ENCODE data around the gene ARPC1A.
"Not testable (repeated sequence)": the region's sequence is repeated elsewhere in the genome, so short reads cannot be mapped to it uniquely, and the experiment has no call there.

Gene ARPC1A

GRCh38 chr7:99322659-99323058 is 3.0 kb upstream of the ARPC1A start:
- not testable (repeated sequence) for DNase-seq (ENCODE audit: low read depth)

GRCh38 chr7:99324559-99324958 is 1.1 kb upstream of the ARPC1A start:
- no peak for DNase-seq (ENCODE audit: low read depth)

- no peak for DNase-seq (ENCODE audit: low read depth)
These were observed 651 bp upstream of the ARPC1A start for GRCh38 chr7:99325001-99325493.

GRCh38 chr7:99326408-99326782 is 697 bp downstream of the ARPC1A start:
- no peak for DNase-seq (ENCODE audit: low read depth)

- DNase-seq (ENCODE audit: low read depth), result not testable (repeated sequence)
These were observed 4.7 kb downstream of the ARPC1A start for GRCh38 chr7:99330314-99330961.

GRCh38 chr7:99331002-99331401 is 5.3 kb downstream of the ARPC1A start:
- no peak for DNase-seq (ENCODE audit: low read depth)

- DNase-seq (ENCODE audit: low read depth), result no peak
These were observed 13.9 kb downstream of the ARPC1A start for GRCh38 chr7:99339595-99339994.

GRCh38 chr7:99340659-99341058 is 15.0 kb downstream of the ARPC1A start:
- DNase-seq (ENCODE audit: low read depth), result no peak

- DNase-seq (ENCODE audit: low read depth), result no peak
These were observed 18.5 kb downstream of the ARPC1A start for GRCh38 chr7:99344061-99344647.

GRCh38 chr7:99350641-99351040 is 24.9 kb downstream of the ARPC1A start:
- not testable (repeated sequence) for DNase-seq (ENCODE audit: low read depth)

- no peak for DNase-seq (ENCODE audit: low read depth)
These were observed 26.5 kb downstream of the ARPC1A start for GRCh38 chr7:99352247-99352646.

- no peak for DNase-seq (ENCODE audit: low read depth)
These were observed 29.4 kb downstream of the ARPC1A start for GRCh38 chr7:99355098-99355497.

GRCh38 chr7:99357701-99358490 is 32.2 kb downstream of the ARPC1A start:
- no peak for DNase-seq (ENCODE audit: low read depth)

- not testable (repeated sequence) for DNase-seq (ENCODE audit: low read depth)
These were observed 32.8 kb downstream of the ARPC1A start for GRCh38 chr7:99358521-99358920.

GRCh38 chr7:99359465-99360154 is 33.9 kb downstream of the ARPC1A start:
- no peak for DNase-seq (ENCODE audit: low read depth)

- DNase-seq (ENCODE audit: low read depth), result no peak
These were observed 37.1 kb downstream of the ARPC1A start for GRCh38 chr7:99362801-99363200.

- DNase-seq (ENCODE audit: low read depth), result no peak
These were observed 37.6 kb downstream of the ARPC1A start for GRCh38 chr7:99363286-99363685.

- peak; percentile 53 for DNase-seq (ENCODE audit: low read depth)
These were observed 39.8 kb downstream of the ARPC1A start for GRCh38 chr7:99365318-99366141.

GRCh38 chr7:99366646-99367045 is 40.9 kb downstream of the ARPC1A start:
- no peak for DNase-seq (ENCODE audit: low read depth)

- no peak for DNase-seq (ENCODE audit: low read depth)
These were observed 43.2 kb downstream of the ARPC1A start for GRCh38 chr7:99368750-99369389.

GRCh38 chr7:99369767-99370391 is 44.2 kb downstream of the ARPC1A start:
- no peak for DNase-seq (ENCODE audit: low read depth)

Measured in activated T-helper 9 cell treated with anti-CD3 and anti-CD28 coated beads, Interleukin-2, amount 50 U/mL, for 16 hours (primary cell).